ENCODE results near the gene PTGDS. TPM values are rescaled to one million over a fixed set of nuclear protein-coding genes. Genes with fewer than 3 reads are reported as not detected.

PTGDS gene
- total and polyA plus RNA-seq, 5 donors from 2014 or later: 0.47 to 15.4 TPM; not detected in 3

GRCh38 chr9:136973618-136974617 lies 3.4 kb upstream of the PTGDS start:
- no peaks in the 10 kb centered on the region for H3K36me3 Mint-ChIP-seq
- no peaks in the 10 kb centered on the region for H3K9me3 Mint-ChIP-seq
- H3K36me3 ChIP-seq (ENCODE audit: control insufficient read depth, insufficient read depth, low read length): no peaks in the 10 kb centered on the region
- H3K4me3 Mint-ChIP-seq: no peak overlapping the region
- no peak for DNase-seq
- peaks cover 0 to 23% (median 5%) of the 10 kb centered on the region in 4 donors for H3K4me1 Mint-ChIP-seq
- peaks cover 28% of the 10 kb centered on the region for H3K4me1 ChIP-seq (ENCODE audit: control insufficient read depth, insufficient read depth, low read length, poor library complexity, severe bottlenecking)
- H3K9me3 ChIP-seq (ENCODE audit: control insufficient read depth in 2 of 2, low read length in 2 of 2): no peaks in the 10 kb centered on the region
- H3K27ac Mint-ChIP-seq: no peak overlapping the region
- H3K27ac ChIP-seq (ENCODE audit: insufficient read depth, low read length, poor library complexity, severe bottlenecking): no peak overlapping the region
- H3K4me3 ChIP-seq (ENCODE audit: low read depth, low read length): no peak overlapping the region
- no peak for ATAC-seq (ENCODE audit: low read depth in 2 of 2)
- peaks cover 5% of the 10 kb centered on the region for H3K27me3 Mint-ChIP-seq
- no peaks in the 10 kb centered on the region for H3K27me3 ChIP-seq (ENCODE audit: control insufficient read depth, insufficient read depth, low read length)

- no peak overlapping the region for H3K27ac ChIP-seq (ENCODE audit: insufficient read depth, low read length, poor library complexity, severe bottlenecking)
- peak in 1 of 3 donors; percentile 67 for DNase-seq
- no peaks in the 10 kb centered on the region for H3K27me3 ChIP-seq (ENCODE audit: control insufficient read depth, insufficient read depth, low read length)
- peaks cover 28% of the 10 kb centered on the region for H3K4me1 ChIP-seq (ENCODE audit: control insufficient read depth, insufficient read depth, low read length, poor library complexity, severe bottlenecking)
- Mint-ChIP-seq H3K4me3 (peak overlapping the region in 2 of 4 donors; percentile 26 to 31), H3K27me3 (peaks cover 5% of the 10 kb centered on the region), H3K36me3 (no peaks in the 10 kb centered on the region), H3K4me1 (peaks cover 0 to 23% (median 5%) of the 10 kb centered on the region in 4 donors), H3K9me3 (no peaks in the 10 kb centered on the region), H3K27ac (no peak overlapping the region)
- H3K4me3 ChIP-seq (ENCODE audit: low read depth, low read length): peak overlapping the region; percentile 26
- no peaks in the 10 kb centered on the region for H3K9me3 ChIP-seq (ENCODE audit: control insufficient read depth in 2 of 2, low read length in 2 of 2)
- H3K36me3 ChIP-seq (ENCODE audit: control insufficient read depth, insufficient read depth, low read length): no peaks in the 10 kb centered on the region
- ATAC-seq (ENCODE audit: low read depth in 2 of 2): peak in 1 of 2 donors; percentile 8
Observed at GRCh38 chr9:136974817-136975535, 2.3 kb upstream of the PTGDS start.

- peaks cover 7% of the 10 kb centered on the region for H3K27me3 Mint-ChIP-seq
- H3K9me3 ChIP-seq (ENCODE audit: control insufficient read depth in 2 of 2, low read length in 2 of 2): no peaks in the 10 kb centered on the region
Observed at GRCh38 chr9:136975644-136976043, 1.7 kb upstream of the PTGDS start.

GRCh38 chr9:136977649-136978072 lies 357 bp downstream of the PTGDS start:
- H3K27ac ChIP-seq (ENCODE audit: insufficient read depth, low read length, poor library complexity, severe bottlenecking): no peak overlapping the region
- peaks cover 0 to 23% (median 5%) of the 10 kb centered on the region in 4 donors for H3K4me1 Mint-ChIP-seq
- H3K36me3 Mint-ChIP-seq: no peaks in the 10 kb centered on the region
- peaks cover 14% of the 10 kb centered on the region for H3K27me3 Mint-ChIP-seq
- DNase-seq (no peak), ATAC-seq (ENCODE audit: low read depth in 2 of 2) (no peak)
- peaks cover 28% of the 10 kb centered on the region for H3K4me1 ChIP-seq (ENCODE audit: control insufficient read depth, insufficient read depth, low read length, poor library complexity, severe bottlenecking)
- no peak overlapping the region for H3K4me3 ChIP-seq (ENCODE audit: low read depth, low read length)
- H3K36me3 ChIP-seq (ENCODE audit: control insufficient read depth, insufficient read depth, low read length): no peaks in the 10 kb centered on the region
- H3K27ac Mint-ChIP-seq: no peak overlapping the region
- H3K4me3 Mint-ChIP-seq: peak overlapping the region in 2 of 4 donors; percentile 41 to 73
- H3K27me3 ChIP-seq (ENCODE audit: control insufficient read depth, insufficient read depth, low read length): no peaks in the 10 kb centered on the region
- no peaks in the 10 kb centered on the region for H3K9me3 Mint-ChIP-seq
- no peaks in the 10 kb centered on the region for H3K9me3 ChIP-seq (ENCODE audit: control insufficient read depth in 2 of 2, low read length in 2 of 2)

More at GRCh38 chr9:136975644-136976043, 1.7 kb upstream of the PTGDS start:
- H3K4me1 Mint-ChIP-seq: peaks cover 0 to 23% (median 5%) of the 10 kb centered on the region in 4 donors
- Histone ChIP-seq H3K4me1 (ENCODE audit: control insufficient read depth, insufficient read depth, low read length, poor library complexity, severe bottlenecking) (peaks cover 28% of the 10 kb centered on the region), H3K4me3 (ENCODE audit: low read depth, low read length) (no peak overlapping the region), H3K36me3 (ENCODE audit: control insufficient read depth, insufficient read depth, low read length) (no peaks in the 10 kb centered on the region), H3K27me3 (ENCODE audit: control insufficient read depth, insufficient read depth, low read length) (no peaks in the 10 kb centered on the region), H3K27ac (ENCODE audit: insufficient read depth, low read length, poor library complexity, severe bottlenecking) (no peak overlapping the region)
- H3K9me3 Mint-ChIP-seq: no peaks in the 10 kb centered on the region
- peak overlapping the region in 3 of 4 donors; percentile 24 to 73 (median 26) for H3K4me3 Mint-ChIP-seq
- DNase-seq (peak in 1 of 3 donors; percentile 38), ATAC-seq (ENCODE audit: low read depth in 2 of 2) (no peak)
- H3K27ac Mint-ChIP-seq: no peak overlapping the region
- H3K36me3 Mint-ChIP-seq: no peaks in the 10 kb centered on the region

GRCh38 chr9:136978073-136978864 lies 965 bp downstream of the PTGDS start:
- H3K4me3 ChIP-seq (ENCODE audit: low read depth, low read length): no peak overlapping the region

GRCh38 chr9:136978865-136979544 lies 1.7 kb downstream of the PTGDS start:
- Mint-ChIP-seq H3K9me3 (no peaks in the 10 kb centered on the region), H3K36me3 (peaks cover 3% of the 10 kb centered on the region), H3K4me1 (peaks cover 0 to 25% (median 8%) of the 10 kb centered on the region in 4 donors), H3K4me3 (no peak overlapping the region), H3K27ac (no peak overlapping the region), H3K27me3 (peaks cover 25% of the 10 kb centered on the region)
- Histone ChIP-seq H3K4me1 (ENCODE audit: control insufficient read depth, insufficient read depth, low read length, poor library complexity, severe bottlenecking) (peaks cover 28% of the 10 kb centered on the region), H3K4me3 (ENCODE audit: low read depth, low read length) (no peak overlapping the region), H3K9me3 (ENCODE audit: control insufficient read depth in 2 of 2, low read length in 2 of 2) (no peaks in the 10 kb centered on the region), H3K27ac (ENCODE audit: insufficient read depth, low read length, poor library complexity, severe bottlenecking) (no peak overlapping the region), H3K27me3 (ENCODE audit: control insufficient read depth, insufficient read depth, low read length) (peaks cover 2% of the 10 kb centered on the region), H3K36me3 (ENCODE audit: control insufficient read depth, insufficient read depth, low read length) (no peaks in the 10 kb centered on the region)
- DNase-seq: no peak
- ATAC-seq (ENCODE audit: low read depth in 2 of 2): no peak

More at GRCh38 chr9:136978073-136978864, 965 bp downstream of the PTGDS start:
- H3K27ac Mint-ChIP-seq: no peak overlapping the region
- H3K9me3 ChIP-seq (ENCODE audit: control insufficient read depth in 2 of 2, low read length in 2 of 2): no peaks in the 10 kb centered on the region
- no peaks in the 10 kb centered on the region for H3K36me3 ChIP-seq (ENCODE audit: control insufficient read depth, insufficient read depth, low read length)
- DNase-seq (peak; percentile 40 to 71 (median 55)), ATAC-seq (ENCODE audit: low read depth in 2 of 2) (peak; percentile 38 to 44)
- H3K4me1 ChIP-seq (ENCODE audit: control insufficient read depth, insufficient read depth, low read length, poor library complexity, severe bottlenecking): peaks cover 28% of the 10 kb centered on the region
- H3K27me3 ChIP-seq (ENCODE audit: control insufficient read depth, insufficient read depth, low read length): no peaks in the 10 kb centered on the region
- H3K27me3 Mint-ChIP-seq: peaks cover 18% of the 10 kb centered on the region
- H3K4me3 Mint-ChIP-seq: no peak overlapping the region
- peaks cover 0 to 23% (median 5%) of the 10 kb centered on the region in 4 donors for H3K4me1 Mint-ChIP-seq
- H3K9me3 Mint-ChIP-seq: no peaks in the 10 kb centered on the region
- no peaks in the 10 kb centered on the region for H3K36me3 Mint-ChIP-seq
- H3K27ac ChIP-seq (ENCODE audit: insufficient read depth, low read length, poor library complexity, severe bottlenecking): no peak overlapping the region
